HG03565 (cell line): ENCODE results near the gene NLK.
A peak's percentile ranks its signal among the peaks of the same experiment; 100 is the strongest.

ENCODE experiments used
- ATAC-seq: cut with Tn5 transposase; IDR thresholded peaks from one replicate; pipeline ENCODE4 v1.9.1; 2021; ENCODE audit warnings: mild to moderate bottlenecking, moderate library complexity; ENCODE audit not compliant: unreplicated experiment

NLK gene

GRCh38 chr17:28039251-28039650 is 3.2 kb upstream of the NLK start:
- ATAC-seq = no peak

GRCh38 chr17:28040406-28040805 is 2.1 kb upstream of the NLK start:
- no peak for ATAC-seq

DNA sequence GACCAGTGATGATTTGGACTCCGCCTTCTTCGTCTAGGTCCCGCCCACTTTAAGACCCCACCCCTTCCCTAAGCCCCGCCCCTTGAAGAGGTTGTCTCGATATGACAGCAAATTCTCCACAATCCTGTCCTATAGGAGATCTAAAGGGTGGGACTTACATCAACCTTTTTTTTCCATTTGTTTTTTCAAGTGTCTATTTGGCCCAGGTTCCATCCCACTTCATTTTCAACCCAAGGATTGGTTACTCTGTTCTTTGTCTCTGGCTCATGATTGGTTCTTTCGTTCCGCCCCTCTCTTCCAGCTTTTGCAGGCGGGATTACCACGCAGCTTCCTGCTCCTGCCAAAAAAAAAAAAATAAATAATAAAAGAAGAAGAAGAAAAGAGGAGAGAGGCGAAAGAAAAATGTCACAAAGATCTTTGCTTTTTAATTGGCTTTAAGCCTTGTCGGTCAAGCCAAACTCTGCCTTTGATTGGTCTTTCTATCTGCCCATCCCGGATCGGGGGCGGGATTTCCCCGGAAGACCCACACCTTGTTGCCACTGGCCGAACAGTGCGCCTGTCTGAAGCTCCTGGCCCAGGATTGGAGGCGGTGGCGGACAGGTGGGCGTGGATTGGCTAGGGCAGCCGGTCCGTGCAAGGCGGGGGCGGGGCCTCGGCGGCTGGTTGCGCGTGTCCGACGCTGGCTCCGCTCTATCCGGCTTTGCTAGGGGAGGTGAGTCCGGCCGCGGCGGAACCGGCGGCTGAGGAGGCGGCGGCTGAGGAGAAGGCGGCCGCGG is 1.2 kb upstream of the NLK start:
- peak; percentile 76 for ATAC-seq

DNA sequence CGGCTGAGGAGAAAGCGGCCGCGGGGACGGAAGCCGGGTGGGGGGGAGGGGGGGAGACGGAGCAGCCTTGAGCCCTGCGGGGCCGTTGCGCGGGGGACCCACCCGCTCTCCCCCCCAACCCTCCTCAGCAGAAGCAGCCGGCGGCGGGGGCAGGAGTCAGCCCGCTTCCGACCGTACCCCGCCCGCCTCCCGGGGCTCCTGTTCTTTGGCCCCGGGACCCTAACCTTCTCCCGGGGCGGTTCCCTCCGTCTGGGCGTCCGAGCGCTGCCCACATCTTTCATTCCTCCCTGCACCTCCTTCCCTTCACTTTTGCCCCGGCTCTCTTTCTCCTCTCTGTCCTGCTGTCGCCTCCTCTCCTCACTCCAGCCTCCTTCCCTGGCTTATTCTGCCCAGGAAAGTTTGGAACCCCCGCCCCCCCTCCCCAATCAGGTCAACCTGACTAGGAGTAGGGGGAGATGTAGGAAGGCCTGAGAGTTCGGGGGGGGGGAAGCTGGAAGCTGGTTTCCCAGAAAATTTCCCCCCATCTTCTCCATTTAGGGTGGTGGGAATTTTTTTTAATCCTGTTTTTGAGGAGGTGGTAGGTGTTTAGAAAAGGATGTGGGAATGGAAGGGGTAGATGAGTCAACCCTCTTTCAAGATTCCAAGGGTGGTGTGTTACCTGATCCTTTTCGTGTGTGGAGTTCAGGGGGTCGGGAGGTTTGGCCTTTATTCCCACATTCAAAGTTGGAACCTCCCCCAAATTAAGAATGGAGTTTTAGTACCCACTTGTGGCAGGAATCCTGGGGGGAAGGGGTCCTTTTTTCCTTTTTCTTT is 427 bp upstream of the NLK start:
- no peak for ATAC-seq

- ATAC-seq = no peak
These were observed 329 bp downstream of the NLK start for GRCh38 chr17:28042721-28043291.

DNA sequence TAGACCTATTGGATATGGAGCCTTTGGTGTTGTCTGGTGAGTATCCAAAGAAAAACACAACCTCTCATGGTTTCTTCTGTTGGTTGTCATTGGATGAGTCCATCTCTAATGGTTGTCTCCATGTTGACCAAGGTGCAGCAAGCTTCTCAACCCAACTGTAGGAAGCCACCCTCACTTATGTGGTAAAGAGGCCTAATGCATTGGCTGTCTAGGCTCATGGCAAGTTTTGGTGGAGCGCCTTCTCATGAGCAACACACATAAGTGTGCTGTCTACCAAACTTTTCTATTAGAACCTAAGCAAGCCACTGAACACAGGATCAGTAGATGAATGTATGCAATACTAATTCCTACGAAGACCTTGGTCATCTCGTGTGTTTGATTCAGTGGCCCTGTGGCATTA is 819 bp downstream of the NLK start:
- no peak for ATAC-seq

DNA sequence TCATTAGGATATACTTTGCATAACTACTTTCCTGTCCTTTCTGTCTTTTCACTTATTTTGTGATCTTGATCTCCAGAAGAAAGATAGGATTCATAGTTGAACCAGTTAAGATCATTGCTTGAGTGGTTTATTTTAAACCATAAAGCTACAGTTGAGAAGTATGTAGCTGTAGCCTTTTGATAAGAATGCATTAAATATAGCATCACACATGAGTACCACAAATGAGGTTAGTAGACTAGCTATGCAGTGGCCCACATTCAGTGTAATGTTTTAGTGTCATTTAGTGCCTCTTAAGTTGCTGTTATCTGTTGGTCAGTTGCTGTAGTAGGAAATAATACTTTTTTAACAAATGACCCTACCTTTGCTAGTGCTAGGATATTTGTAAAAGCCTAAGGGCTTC is 1.3 kb downstream of the NLK start:
- ATAC-seq = no peak

GRCh38 chr17:28045304-28045703 is 2.8 kb downstream of the NLK start:
- ATAC-seq = no peak

GRCh38 chr17:28046034-28046825 is 3.8 kb downstream of the NLK start:
- no peak for ATAC-seq

DNA sequence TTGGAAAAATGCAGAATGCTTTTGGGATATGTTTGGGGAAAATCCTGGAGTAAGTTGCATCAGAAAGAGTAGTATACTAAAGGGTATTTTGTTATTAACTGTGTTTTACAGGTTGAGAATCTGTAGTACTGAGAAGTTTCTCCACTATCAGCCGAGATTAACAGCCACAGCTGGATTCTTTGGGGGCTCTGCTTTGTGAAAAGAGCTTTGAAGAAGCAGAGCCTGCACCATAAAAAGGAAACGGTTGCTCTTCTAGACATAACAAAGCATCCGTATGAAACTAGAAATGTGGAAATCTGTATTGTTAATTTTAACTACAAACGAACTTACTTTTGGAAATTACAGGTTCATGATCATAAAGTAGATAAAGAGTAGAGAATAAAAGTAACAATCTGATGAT is 5.3 kb downstream of the NLK start:
- no peak for ATAC-seq

GRCh38 chr17:28049071-28049470 is 6.6 kb downstream of the NLK start:
- ATAC-seq = no peak

DNA sequence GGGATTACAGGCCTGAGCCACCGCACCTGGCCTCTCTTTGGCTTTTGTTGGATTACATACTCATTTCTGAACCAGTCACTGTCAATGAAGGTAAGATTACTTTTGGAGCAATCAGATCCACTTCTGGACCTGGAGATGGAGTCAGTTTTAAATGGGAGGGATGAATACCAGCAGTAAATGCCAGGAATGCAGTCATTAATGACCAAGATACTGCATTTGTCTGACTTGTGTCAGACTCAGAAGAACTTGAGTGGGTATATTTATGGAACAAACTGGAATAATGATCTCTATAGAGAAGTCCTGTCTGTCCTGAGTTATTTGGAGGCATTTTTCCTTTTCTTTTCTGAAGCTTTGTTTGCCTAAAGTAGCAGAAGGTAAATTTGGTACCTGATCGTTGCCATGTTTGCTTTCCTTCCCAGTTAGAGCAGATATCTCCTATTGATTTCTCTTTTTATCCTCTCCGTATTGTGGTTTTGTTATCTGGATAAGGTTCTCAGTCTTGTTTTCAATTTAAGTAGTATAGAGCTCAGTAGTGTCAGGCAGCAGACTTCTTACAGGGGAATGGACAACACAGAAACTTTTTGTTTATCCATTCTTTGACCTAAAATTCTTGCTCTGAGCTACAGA is 10.7 kb downstream of the NLK start:
- no peak for ATAC-seq

DNA sequence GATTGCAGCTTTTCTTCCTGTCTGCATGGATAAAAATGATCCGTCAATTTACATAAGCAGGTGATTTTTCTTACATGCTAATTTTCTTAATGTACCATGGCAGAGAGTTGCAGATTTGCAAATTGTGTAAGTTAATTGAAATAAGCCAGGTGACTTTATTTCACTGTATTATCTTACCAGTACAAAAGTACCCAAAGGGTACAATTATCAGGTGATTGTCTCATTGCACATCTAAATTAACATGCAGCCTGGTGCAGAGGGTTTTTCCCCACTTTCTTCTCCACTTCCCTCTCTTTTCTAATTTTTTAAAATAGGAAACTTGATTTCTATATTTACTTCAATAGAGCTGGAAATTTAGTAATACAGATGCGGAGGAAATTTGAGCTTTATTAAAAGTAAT is 11.2 kb downstream of the NLK start:
- no peak for ATAC-seq

DNA sequence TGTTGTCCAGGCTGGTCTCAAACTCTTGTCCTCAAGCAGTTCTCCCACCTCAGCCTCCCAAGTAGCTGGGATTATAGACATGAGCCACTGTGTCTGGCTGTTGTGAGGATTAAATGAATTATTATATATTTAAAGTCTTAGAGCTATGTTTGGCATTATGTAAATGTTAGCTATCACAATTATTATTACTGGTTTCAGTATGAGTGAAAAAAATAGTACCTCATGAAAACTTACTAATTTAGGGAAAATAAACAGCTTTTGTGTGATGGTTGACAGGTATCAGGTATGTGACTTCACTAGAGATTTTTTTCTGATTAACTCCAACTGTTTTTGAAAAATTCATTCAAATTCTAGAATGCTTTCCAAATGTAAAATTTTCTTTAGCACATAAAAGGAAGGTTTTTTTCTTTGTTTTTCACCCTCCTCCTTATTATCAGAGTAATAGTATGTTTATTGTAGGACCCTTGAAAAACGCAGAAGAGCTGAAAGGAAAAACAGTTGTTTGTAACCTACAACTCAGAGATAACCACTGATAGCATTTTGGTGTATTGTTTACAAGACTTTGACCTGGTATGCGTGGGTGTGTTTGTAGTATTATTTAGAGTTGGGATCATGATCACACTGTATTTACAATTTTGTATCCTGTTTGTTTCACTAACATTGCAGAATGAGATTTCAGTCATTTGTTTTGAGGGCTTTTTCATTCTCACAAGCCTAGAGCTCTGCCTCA is 13.2 kb downstream of the NLK start:
- ATAC-seq = no peak

GRCh38 chr17:28056276-28056620 is 13.8 kb downstream of the NLK start:
- no peak for ATAC-seq

DNA sequence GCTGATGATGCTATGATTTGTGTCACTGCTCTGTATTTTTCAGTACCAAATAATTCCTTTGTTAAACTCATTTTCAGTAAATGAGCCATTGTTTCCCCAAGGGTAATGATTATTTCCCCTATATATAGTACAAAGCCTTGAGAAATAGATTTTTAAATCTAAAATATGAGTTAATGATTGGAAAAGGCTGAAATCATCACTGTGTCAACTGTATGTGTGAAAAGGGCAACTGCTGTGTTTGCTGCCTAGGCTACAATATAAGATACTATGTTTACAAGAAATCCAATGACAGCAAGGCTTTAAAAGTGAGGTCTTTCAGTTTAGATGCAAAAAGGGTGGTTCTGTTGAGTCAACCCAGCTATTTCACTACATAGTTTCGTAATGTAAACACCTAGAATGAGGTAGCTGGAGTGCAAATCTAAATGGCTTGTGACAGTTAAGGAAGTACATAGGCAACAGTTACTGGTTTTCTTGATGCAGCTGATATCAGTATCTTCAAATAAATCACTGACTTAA is 15.3 kb downstream of the NLK start:
- ATAC-seq = peak; percentile 77

GRCh38 chr17:28059675-28060074 is 17.2 kb downstream of the NLK start:
- no peak for ATAC-seq

GRCh38 chr17:28065706-28066105 is 23.2 kb downstream of the NLK start:
- no peak for ATAC-seq

DNA sequence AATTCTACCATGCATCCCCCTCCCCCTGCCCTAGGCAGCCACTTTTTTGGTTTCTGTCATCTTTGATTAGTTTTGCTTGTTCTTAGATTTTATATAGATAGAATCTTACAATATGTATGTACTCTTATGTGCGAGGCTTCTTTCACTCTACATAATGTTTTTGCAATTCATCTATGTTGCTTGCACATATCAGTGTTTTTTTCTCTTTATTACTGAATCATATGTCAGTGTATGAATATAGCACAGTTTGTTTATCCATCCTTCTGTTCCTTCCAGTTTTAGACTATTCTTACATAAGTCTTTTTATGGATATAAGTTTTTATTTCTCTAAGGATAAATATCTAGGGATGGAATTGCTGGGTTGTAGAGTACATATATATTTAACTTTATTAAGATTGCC is 26.6 kb downstream of the NLK start:
- no peak for ATAC-seq

DNA sequence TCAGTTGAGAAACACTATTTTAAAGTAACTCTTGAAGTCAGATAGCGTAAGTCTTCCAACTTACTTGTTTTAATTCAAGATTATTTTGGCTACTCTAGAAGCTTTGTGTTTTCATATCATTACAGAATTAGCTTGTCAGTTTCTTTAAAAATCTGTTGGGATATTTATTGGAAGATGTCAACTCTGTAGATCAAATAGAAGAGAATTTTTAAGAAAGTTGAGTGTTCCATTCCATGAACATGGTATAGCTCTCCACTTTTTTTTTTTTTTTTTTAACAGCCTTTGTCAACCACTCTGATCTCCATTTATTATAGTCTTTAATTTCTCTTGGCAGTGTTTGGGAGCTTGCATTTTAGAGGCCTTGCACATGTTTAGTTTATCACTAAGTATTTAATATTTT is 28.7 kb downstream of the NLK start:
- no peak for ATAC-seq
